GM18526 (cell line): ENCODE results near the gene HELT.

ENCODE experiments used
- POLR2A ChIP-seq: IDR thresholded peaks from 3 replicates; pipeline ENCODE4 v1.6.1; 2011; ENCODE audit not compliant: insufficient read length; ENCODE audit errors: extremely low read depth

The HELT gene

DNA sequence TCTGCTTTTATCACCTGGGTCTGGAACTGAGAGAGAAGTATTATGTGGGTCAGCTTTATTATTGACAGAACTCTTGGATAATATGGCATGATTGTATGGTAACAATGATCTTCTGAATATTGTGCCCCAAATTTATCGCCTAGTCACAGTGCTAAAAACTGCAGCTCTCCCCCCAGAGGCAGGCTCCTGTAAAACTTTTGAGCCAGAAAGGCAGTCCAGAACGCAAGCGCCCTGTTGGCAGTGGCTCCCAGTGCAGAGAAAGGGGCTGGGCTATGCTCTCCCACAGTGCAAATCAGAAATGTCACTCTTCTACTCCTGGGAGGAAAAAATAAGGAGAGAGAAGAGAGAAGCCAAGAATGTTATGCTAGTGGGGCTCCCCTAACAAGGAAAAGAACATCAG lies 50.5 kb downstream of the HELT start:
- TF ChIP-seq POLR2A = no peak
